ENCODE data around the gene RABGAP1L. TPM values are rescaled to one million over a fixed set of nuclear protein-coding genes. Genes with fewer than 3 reads are reported as not detected.

Gene RABGAP1L
- total RNA-seq, 6 experiments from 2014 or later = 11.7 to 23.1 (median 18.5) TPM

GRCh38 chr1:174190691-174191199 lies 31.4 kb downstream of the RABGAP1L start:
- ATAC-seq (peak in 3 of 4 donors; percentile 33 to 50 (median 39)), DNase-seq (no peak)
- no peaks in the 10 kb centered on the region for H3K27me3 ChIP-seq
- H3K27ac ChIP-seq = no peak overlapping the region
- H3K36me3 ChIP-seq = no peaks in the 10 kb centered on the region
- peaks cover 0 to 5% (median 0%) of the 10 kb centered on the region in 4 donors for H3K9me3 ChIP-seq
- H3K4me3 ChIP-seq = no peak overlapping the region
- intact Hi-C loops (cut with DNase I) = no loop called here
- peaks cover 0 to 3% (median 0%) of the 10 kb centered on the region in 4 donors for H3K4me1 ChIP-seq
- 53% methylated on average over 6 of the region's 6 CpGs for WGBS (ENCODE audit: insufficient coverage, low coverage, low lambda C conversion rate, missing lambda C conversion rate)
- TF ChIP-seq CTCF (IDR thresholded peaks at IDR 0.05) (no peak), POLR2A (IDR thresholded peaks at IDR 0.05) (no peak)

GRCh38 chr1:174191349-174191862 lies 32.1 kb downstream of the RABGAP1L start:
- no peak overlapping the region for H3K27ac ChIP-seq
- no peak for ATAC-seq

GRCh38 chr1:174194461-174194860 lies 35.1 kb downstream of the RABGAP1L start:
- no peak overlapping the region for H3K4me3 ChIP-seq
- intact Hi-C loops (cut with DNase I) = no loop called here
- H3K9me3 ChIP-seq = no peaks in the 10 kb centered on the region
- no peak for ATAC-seq
- H3K27me3 ChIP-seq = no peaks in the 10 kb centered on the region
- H3K27ac ChIP-seq = no peak overlapping the region
- H3K4me1 ChIP-seq = peaks cover 0 to 3% (median 0%) of the 10 kb centered on the region in 4 donors
- no peak for TF ChIP-seq CTCF (IDR thresholded peaks at IDR 0.05)
- TF ChIP-seq POLR2A (IDR thresholded peaks at IDR 0.05) = no peak
- DNase-seq = no peak
- H3K36me3 ChIP-seq = no peaks in the 10 kb centered on the region
- WGBS (ENCODE audit: insufficient coverage, low coverage, low lambda C conversion rate, missing lambda C conversion rate) = 85% methylated on average over 6 of the region's 6 CpGs

More at GRCh38 chr1:174191349-174191862, 32.1 kb downstream of the RABGAP1L start:
- Histone ChIP-seq H3K4me3 (no peak overlapping the region), H3K36me3 (no peaks in the 10 kb centered on the region), H3K9me3 (peaks cover 0 to 5% (median 0%) of the 10 kb centered on the region in 4 donors), H3K27me3 (no peaks in the 10 kb centered on the region), H3K4me1 (peaks cover 0 to 3% (median 0%) of the 10 kb centered on the region in 4 donors)
- DNase-seq = no peak
- WGBS (ENCODE audit: insufficient coverage, low coverage, low lambda C conversion rate, missing lambda C conversion rate) = 72% methylated on average over 4 of the region's 4 CpGs
- TF ChIP-seq POLR2A (IDR thresholded peaks at IDR 0.05) (no peak), CTCF (IDR thresholded peaks at IDR 0.05) (no peak)
- intact Hi-C loops (cut with DNase I) = no loop called here

- intact Hi-C loops (cut with DNase I) = no loop called here
Observed at GRCh38 chr1:174197088-174197487, 37.8 kb downstream of the RABGAP1L start.

More at GRCh38 chr1:174197088-174197487, 37.8 kb downstream of the RABGAP1L start:
- no peaks in the 10 kb centered on the region for H3K27me3 ChIP-seq
- H3K4me1 ChIP-seq = peaks cover 0 to 3% (median 0%) of the 10 kb centered on the region in 4 donors
- no peak overlapping the region for H3K4me3 ChIP-seq
- TF ChIP-seq CTCF (IDR thresholded peaks at IDR 0.05) (no peak), POLR2A (IDR thresholded peaks at IDR 0.05) (no peak)
- H3K27ac ChIP-seq = no peak overlapping the region
- 100% methylated on average over 1 of the region's 2 CpGs for WGBS (ENCODE audit: insufficient coverage, low coverage, low lambda C conversion rate, missing lambda C conversion rate)
- H3K9me3 ChIP-seq = no peaks in the 10 kb centered on the region
- H3K36me3 ChIP-seq = no peaks in the 10 kb centered on the region
- DNase-seq = no peak
- ATAC-seq = no peak

Measured in right lobe of liver (tissue), 6 donors.